ENCODE measurements around the gene MAPKAP1.

The MAPKAP1 gene

DNA sequence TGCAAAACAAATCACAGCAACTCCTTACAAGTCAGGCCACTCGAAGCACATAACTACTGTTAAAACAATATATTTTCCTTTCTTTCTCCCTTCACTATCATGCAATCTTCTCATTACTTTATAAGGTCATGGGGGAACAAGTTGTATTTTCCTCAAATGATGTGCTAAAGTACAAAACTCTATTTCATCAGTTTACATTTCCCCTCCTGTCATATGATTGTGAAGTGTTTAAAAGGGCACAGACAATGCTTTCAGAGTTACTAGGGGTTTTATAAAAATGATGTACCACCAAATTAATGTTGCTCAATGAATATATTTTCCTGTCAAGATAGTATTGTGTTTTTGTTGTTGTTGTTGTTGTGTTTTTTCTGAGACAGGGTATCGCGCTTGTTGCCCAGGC, 34.1 kb downstream of the MAPKAP1 start:
- DNase-seq: no peak

GRCh38 chr9:125663127-125663526, 43.9 kb downstream of the MAPKAP1 start:
- no peak for DNase-seq

- DNase-seq: no peak
Measured at GRCh38 chr9:125660557-125660956, 46.5 kb downstream of the MAPKAP1 start.

- DNase-seq: peak; percentile 28
Measured at GRCh38 chr9:125659954-125660353, 47.1 kb downstream of the MAPKAP1 start.

DNA sequence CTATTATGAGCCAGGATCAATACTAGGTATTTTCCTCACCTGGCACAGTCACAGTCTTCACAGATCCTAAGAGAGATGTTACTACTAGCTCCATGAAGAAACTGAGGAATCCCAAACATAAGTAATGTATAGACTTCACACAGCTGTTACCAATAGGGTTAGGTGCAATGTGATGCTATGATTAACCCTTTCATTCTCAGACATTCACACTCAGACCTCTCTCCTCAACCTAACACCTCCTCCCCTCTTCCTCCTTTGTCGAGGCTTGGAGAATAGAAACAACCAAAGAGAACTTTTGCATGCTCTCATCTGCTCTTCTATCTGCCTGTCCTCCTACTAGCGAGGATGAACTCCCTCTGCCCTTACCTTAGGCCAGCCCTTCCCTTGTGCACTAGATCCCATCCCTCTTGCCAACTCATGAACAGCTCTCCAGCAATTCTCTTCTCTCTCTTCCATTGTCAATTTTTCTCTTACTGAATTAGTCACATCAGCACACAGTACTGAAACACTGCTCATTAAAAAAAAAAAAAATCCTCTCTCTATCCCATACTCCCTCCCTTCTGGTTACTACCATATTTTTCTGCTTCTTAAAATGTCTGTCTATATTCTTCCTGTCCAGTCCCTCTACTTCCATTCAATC, 47.7 kb downstream of the MAPKAP1 start:
- no peak for DNase-seq

- DNase-seq: no peak
Measured at GRCh38 chr9:125656560-125656959, 50.4 kb downstream of the MAPKAP1 start.

GRCh38 chr9:125655691-125656410, 51.2 kb downstream of the MAPKAP1 start:
- DNase-seq: no peak

DNA sequence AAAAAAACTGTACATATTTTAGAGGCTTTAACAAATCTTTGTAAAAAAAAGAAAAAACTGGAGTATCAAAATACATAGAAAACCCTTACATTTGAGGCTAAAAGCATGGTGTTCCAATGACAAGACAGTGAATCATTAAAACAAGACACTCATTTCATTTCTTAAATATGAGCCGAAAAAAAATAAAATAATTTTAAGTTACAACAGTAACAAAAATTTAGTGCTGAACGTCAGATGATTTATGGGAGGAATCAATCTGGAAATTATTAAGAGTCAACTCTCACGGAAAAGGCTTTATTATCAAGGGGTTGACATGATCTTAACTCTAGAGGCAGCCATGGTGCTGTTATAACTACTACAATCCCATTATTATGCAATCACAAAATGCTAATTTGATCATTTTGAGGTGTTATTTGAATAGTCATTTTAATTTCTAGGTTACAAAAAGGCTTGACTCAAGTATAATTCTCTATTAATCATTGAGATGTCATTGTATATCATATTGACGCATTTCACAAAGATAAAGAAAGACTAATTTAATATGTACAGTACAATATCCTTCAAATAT, 51.9 kb downstream of the MAPKAP1 start:
- DNase-seq: no peak

GRCh38 chr9:125654121-125654520, 52.9 kb downstream of the MAPKAP1 start:
- DNase-seq: no peak

DNA sequence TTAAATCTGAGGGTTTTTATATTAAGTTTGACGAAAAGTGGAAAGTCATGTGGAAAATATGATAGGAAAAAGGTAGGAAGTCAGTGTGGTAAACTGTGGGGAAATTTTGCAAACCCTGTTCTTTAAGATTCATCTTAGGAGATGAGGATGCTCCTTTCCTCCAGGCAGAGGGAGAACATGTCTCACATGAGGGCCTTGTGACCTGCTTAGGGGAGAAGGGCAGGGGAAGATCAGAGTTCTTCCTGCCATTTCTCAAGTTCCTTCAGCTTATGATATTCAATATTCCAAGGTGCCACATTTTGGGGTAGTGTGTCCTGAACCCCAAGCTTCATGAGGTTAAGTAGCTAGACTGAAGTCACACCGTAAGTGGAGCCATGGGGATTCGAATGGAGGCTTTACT, 53.7 kb downstream of the MAPKAP1 start:
- DNase-seq: no peak

GRCh38 chr9:125652759-125653158, 54.2 kb downstream of the MAPKAP1 start:
- no peak for DNase-seq

DNA sequence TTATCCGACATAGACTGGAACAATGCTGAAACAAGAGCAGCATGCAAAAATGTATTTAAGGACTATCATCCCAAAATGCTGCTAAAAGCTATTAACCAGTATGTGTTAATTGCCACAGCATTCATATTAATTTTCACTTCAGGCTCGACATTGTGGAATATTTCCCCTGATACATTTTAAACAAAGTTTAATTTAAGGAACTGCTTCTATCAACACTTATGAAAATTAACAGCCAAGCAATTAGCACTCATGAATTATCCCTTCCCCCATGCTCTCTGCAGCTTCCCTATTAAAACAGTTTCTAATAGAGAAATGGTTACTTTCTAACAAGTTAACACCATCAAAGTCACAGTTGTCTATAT, 54.8 kb downstream of the MAPKAP1 start:
- no peak for DNase-seq

- no peak for DNase-seq
Measured at GRCh38 chr9:125651576-125652232, 55.3 kb downstream of the MAPKAP1 start.

GRCh38 chr9:125650271-125650737, 56.7 kb downstream of the MAPKAP1 start:
- DNase-seq: no peak

- DNase-seq: no peak
Measured at GRCh38 chr9:125649826-125650225, 57.2 kb downstream of the MAPKAP1 start.

- peak; percentile 71 for DNase-seq
Measured at GRCh38 chr9:125649315-125649714, 57.7 kb downstream of the MAPKAP1 start.

GRCh38 chr9:125648294-125648693, 58.7 kb downstream of the MAPKAP1 start:
- DNase-seq: no peak

GRCh38 chr9:125646621-125647100, 60.3 kb downstream of the MAPKAP1 start:
- no peak for DNase-seq

DNA sequence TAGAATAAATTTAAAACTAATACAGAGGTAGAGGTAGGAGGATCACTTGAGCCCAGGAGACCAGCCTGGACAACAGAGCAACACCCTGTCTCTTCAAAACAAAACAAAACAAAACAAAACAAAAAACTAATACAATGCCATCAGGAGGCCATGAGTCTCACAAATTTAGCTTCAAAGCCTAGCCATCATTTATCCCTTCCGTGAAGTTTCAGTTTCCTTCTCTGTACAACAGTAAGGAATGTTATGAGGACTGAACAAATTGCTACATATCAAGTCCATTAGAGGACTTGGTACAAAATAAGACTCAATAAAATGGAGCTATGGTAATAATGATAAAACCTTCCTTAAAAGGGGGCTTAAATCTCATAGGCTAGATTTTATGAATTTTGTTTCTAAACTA, 60.8 kb downstream of the MAPKAP1 start:
- DNase-seq: no peak

- DNase-seq: no peak
Measured at GRCh38 chr9:125644819-125645507, 62.0 kb downstream of the MAPKAP1 start.

DNA sequence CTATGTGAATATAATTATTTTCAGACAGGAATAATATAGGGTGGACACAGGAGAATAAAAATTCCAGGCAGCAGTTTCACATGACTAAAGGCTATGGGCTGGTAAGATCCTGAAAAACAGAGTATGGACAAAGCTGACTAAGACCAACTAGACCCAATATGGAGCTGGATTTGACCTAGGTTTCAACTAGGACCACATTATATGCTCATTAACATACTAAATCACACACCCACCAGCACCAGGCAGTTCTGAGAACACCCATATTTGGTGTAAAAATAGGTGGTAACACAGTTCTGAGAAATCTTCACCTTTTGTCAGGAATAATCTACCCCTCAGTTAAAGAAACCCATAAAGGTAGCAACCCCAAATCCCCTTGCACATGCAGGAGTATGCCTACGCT, 64.7 kb downstream of the MAPKAP1 start:
- no peak for DNase-seq

DNA sequence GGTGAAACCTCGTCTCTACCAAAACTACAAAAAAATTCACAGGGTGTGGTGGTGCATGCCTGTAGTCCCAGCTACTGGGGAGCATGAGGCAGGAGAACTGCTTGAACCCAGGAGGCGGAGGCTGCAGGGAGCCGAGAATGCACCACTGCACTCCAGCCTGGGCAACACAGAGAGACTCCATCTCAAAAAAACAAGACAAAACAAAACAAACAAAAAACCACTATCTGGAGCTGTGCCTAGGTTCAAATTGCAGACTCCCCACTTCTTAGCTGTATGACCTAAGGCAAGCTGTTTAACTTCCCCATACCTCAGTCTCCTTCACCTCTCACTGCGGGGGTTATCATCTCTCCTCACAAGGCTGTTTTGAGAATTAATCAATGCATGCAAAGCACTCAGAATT, 68.0 kb downstream of the MAPKAP1 start:
- DNase-seq: no peak

Data from amniotic stem cell (primary cell).